Liver (tissue), 3 donors: Measurements from ENCODE around the gene ST8SIA1.

ENCODE experiments used
- CTCF ChIP-seq: fragments of 150-350 bp; IDR thresholded peaks from 2 replicates; pipeline ENCODE4 v1.5.1; 2017; ENCODE audit warnings: improper control_type of control experiment, low read depth, low read length; ENCODE audit not compliant: missing input control
- HNF4G ChIP-seq: IDR thresholded peaks from 2 replicates; pipeline ENCODE4 v1.6.1; 2016; ENCODE audit warnings: antibody characterized with exemption
- JUND ChIP-seq, 2 donors: IDR thresholded peaks; 2 replicates each; pipeline ENCODE4 v1.6.1; 2016; ENCODE audit warnings: antibody characterized with exemption in 2 of 2
- ZBTB33 ChIP-seq: IDR thresholded peaks from 2 replicates; pipeline ENCODE4 v1.6.1; 2016; ENCODE audit warnings: antibody characterized with exemption
- donor health status: healthy.
- donor health status: healthy.

- TF ChIP-seq CTCF, result no peak
- no peak for TF ChIP-seq HNF4G
- no peak for TF ChIP-seq JUND (IDR thresholded peaks at IDR 0.05)
- no peak for TF ChIP-seq ZBTB33
These were observed 111.2 kb downstream of the ST8SIA1 start for GRCh38 chr12:22223356-22223755.
